Measurements from ENCODE around the gene TANGO6. TPM values are rescaled to one million over a fixed set of nuclear protein-coding genes. Genes with fewer than 3 reads are reported as not detected.

Gene TANGO6
- total RNA-seq, 1 experiment from 2014 or later = 16.7 TPM

DNA sequence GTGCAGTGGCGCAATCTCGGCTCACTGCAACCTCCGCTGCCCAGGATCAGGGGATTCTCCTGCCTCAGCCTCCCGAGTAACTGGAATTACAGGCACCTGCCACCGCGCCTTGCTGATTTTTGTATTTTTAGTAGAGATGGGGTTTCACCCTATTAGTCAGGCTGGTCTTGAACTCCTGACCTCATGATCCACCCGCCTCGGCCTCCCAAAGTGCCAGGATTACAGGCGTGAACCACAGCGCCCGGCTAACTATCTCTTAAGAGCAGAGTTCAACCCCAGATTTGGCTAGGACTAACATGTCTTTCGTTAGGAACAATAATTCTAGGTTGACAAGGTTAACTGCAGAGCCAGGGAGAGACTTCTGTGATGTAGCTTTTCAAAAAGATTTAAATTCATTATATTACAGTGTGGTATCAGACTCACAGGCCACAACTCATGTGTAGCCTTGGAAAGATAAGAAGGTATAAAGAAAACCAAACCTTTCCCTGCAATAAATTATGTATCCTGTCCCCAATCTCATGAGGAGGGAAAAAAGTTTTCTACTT lies 284.7 kb downstream of the TANGO6 start:
- no peak for DNase-seq
- H3K27me3 ChIP-seq (ENCODE audit: control insufficient read depth, insufficient read depth, low read length) = no peaks in the 10 kb centered on the region
- no peak overlapping the region for H3K4me3 ChIP-seq (ENCODE audit: insufficient read depth, low read depth, low read length)
- no peaks in the 10 kb centered on the region; the same call in 1 of the 2 replicates for H3K36me3 ChIP-seq (replicated peaks; ENCODE audit: control insufficient read depth, insufficient read depth, low read length)

DNA sequence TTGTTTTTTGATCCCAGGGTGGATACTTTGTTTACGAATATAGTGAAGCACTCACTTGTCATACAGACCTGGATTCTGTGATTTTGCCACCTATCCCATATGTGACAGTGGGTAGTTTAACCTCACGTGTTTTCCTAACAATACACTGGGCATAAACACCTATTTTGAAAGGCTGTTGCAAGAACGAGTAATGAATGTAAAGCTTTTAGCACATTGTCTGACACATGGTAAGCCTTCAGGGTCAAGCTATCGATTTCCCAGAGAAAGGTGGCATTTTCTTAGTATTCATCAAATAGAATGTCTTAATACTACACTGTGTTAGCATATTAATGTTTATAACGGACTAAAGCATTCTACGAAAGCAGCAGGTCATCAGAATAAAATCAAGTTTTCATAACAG lies 287.1 kb downstream of the TANGO6 start:
- Histone ChIP-seq H3K4me3 (ENCODE audit: insufficient read depth, low read depth, low read length) (no peak overlapping the region), H3K27me3 (ENCODE audit: control insufficient read depth, insufficient read depth, low read length) (no peaks in the 10 kb centered on the region), H3K36me3 (replicated peaks; ENCODE audit: control insufficient read depth, insufficient read depth, low read length) (no peaks in the 10 kb centered on the region; the same call in 1 of the 2 replicates)
- DNase-seq = no peak

DNA sequence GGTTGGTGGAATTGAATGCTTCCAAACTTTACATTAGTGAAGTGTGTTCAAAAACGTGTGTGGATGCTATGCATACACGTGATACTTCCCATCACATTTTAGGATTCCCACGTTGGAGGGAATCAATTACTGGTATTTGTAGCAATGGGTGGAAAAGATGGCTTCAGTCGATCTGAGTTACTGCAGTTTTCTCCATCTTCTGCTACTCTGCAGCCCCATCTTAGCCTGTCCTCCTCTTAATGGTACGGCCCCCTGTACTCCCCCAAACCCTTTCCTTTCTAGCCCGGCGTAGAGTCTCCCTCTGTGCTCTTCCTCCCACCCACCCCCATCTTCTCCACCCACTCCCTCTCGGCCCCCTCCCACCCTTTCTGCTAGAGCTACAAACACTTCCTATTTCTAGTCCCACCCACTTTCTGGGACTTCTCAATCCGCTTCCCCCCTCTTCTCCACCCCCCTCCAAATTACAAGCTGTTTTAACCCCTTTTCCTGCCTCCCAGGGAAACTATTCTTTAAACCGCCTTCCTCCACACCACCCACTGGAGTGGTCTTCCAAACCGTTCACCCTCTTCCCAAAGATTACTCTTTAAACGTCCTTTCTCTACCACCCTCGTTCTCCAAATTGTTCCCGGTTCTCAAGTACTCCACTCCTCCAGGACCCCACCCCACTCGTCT lies 288.0 kb downstream of the TANGO6 start:
- no peaks in the 10 kb centered on the region for H3K27me3 ChIP-seq (ENCODE audit: control insufficient read depth, insufficient read depth, low read length)
- peak overlapping the region; percentile 68 for H3K4me3 ChIP-seq (ENCODE audit: insufficient read depth, low read depth, low read length)
- peak; percentile 88 for DNase-seq
- no peaks in the 10 kb centered on the region for H3K36me3 ChIP-seq (replicated peaks; ENCODE audit: control insufficient read depth, insufficient read depth, low read length)

DNA sequence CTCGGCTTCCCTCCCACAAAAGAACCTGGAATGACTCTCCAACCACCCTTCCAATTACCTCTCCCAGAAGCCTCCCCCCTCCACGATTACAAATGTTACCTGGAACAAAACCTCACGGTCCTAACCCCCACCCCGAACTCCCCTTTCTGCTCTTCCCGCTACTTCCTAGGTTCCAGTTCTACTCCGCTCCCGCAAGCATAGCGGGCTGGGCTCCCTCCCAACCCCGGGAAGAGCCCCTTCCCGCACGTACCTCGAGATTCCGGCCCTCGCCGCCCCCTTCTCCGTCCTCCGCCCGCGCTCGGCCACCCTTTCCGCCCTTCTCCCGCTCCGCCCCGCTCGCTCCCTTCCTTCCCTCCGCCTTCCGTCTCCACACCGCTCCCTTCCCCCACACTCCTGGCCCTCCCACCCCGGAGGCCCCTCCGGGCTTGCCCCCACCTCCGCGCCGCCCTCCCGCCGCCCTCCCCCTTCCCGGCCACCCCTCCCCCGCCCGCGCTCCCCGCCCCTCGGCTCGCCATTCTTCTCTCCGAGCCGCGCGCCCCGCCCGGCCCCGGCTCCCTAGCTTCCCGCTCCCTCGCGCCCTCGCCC lies 288.6 kb downstream of the TANGO6 start:
- Histone ChIP-seq H3K27me3 (ENCODE audit: control insufficient read depth, insufficient read depth, low read length) (no peaks in the 10 kb centered on the region), H3K36me3 (replicated peaks; ENCODE audit: control insufficient read depth, insufficient read depth, low read length) (peaks cover 3% of the 10 kb centered on the region), H3K4me3 (ENCODE audit: insufficient read depth, low read depth, low read length) (peak overlapping the region; percentile 68)
- DNase-seq = peak; percentile 99

DNA sequence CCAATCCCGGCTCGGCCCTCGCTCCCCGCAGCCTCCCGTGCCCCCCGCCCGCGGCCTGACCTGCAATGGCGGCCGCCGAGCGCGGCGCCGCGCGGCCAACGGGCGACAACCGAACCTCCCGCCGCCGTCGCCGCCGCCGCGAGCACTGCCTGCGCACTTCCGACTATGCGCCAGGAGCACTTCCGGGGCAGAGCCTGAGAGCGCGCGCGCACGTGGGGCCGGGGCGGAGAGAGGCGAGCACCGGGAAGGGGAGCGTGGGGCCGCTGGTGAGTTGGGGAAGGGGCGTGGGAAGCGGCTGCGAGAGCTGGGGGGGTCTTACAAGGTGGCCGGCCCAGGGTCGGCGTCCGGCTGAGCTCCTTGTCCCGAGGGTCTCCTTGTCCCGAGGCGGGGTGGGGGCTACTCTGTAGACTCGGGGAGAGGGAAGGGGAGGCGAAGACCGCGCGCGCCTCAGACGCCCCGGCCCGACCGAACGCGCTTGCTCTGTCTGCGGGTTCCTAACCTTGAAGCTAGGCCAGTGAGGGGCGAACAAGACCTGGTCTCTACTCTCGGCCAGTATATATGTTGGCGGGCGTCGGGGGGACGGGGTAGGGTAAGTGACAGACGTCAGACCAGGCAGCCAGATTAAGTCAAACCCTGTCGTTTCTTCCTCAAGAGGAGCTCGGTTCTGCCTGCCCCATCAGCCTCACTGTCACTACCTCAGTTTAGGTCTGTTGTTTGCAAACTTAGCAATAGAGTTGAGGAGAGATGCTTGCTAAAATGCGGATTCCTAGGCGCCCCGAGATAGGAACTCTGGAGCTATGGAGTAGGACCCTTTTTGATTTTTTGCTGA lies 289.3 kb downstream of the TANGO6 start, which contains the start of the genes CHTF8 and UTP4:
Gene CHTF8 (minus strand): TSS at position 165 of the 829 bp plus-strand sequence. CDS start 11,130 bp downstream, outside the sequence.
Gene UTP4 (plus strand): TSS at position 226 of the 829 bp plus-strand sequence. CDS start 811 bp downstream, outside the sequence.
- Histone ChIP-seq H3K27me3 (ENCODE audit: control insufficient read depth, insufficient read depth, low read length) (no peaks in the 10 kb centered on the region), H3K4me3 (ENCODE audit: insufficient read depth, low read depth, low read length) (peak within 1 kb of the TSS; percentile 68), H3K36me3 (replicated peaks; ENCODE audit: control insufficient read depth, insufficient read depth, low read length) (peaks cover 3% of the 10 kb centered on the region)
- DNase-seq = peak; percentile 93

DNA sequence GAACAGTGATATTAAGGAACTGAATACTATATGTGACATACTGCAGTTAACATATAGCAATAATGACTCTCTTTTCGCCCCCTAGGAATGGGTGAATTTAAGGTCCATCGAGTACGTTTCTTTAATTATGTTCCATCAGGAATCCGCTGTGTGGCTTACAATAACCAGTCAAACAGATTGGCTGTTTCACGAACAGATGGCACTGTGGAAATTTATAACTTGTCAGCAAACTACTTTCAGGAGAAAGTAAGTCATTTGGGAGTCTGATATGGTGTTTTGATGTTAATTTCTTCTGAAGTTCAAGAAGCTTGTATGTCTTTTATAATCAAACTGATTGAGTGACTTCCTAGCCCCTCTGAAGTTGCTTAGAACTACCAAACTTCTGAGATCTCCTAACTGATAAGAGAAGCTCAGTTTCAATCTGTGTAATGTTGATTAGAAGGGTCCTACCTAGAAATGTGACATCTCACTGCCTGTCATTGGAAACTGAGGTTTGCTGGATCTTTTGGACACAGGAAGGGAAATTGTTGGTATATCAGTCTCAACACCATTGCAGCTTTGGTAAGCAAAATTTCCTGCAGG lies 290.1 kb downstream of the TANGO6 start:
- peak overlapping the region; percentile 68 for H3K4me3 ChIP-seq (ENCODE audit: insufficient read depth, low read depth, low read length)

More for the DNA sequence above, 290.1 kb downstream of the TANGO6 start:
- DNase-seq = no peak
- Histone ChIP-seq H3K27me3 (ENCODE audit: control insufficient read depth, insufficient read depth, low read length) (no peaks in the 10 kb centered on the region), H3K36me3 (replicated peaks; ENCODE audit: control insufficient read depth, insufficient read depth, low read length) (peaks cover 8% of the 10 kb centered on the region)

Other genes starting within 250 kb of the TANGO6 start
- gene CDH3, start 198.2 kb upstream of the TANGO6 start, total RNA-seq (2014; rRNA removed; shearing (Covaris generic)) = 90.2 and 115 TPM in 2 replicates
- 19.0 and 38.6 TPM in 2 replicates for gene CDH1, start 106.2 kb upstream of the TANGO6 start, total RNA-seq (2014; rRNA removed; shearing (Covaris generic))

Data from H7 (cell line).